ENCODE results near the gene DAPP1. TPM values are rescaled to one million over a fixed set of nuclear protein-coding genes. Genes with fewer than 3 reads are reported as not detected.

DAPP1 gene
- total and polyA plus RNA-seq, 8 donors: 0.45 to 72.4 (median 8.5) TPM

DNA sequence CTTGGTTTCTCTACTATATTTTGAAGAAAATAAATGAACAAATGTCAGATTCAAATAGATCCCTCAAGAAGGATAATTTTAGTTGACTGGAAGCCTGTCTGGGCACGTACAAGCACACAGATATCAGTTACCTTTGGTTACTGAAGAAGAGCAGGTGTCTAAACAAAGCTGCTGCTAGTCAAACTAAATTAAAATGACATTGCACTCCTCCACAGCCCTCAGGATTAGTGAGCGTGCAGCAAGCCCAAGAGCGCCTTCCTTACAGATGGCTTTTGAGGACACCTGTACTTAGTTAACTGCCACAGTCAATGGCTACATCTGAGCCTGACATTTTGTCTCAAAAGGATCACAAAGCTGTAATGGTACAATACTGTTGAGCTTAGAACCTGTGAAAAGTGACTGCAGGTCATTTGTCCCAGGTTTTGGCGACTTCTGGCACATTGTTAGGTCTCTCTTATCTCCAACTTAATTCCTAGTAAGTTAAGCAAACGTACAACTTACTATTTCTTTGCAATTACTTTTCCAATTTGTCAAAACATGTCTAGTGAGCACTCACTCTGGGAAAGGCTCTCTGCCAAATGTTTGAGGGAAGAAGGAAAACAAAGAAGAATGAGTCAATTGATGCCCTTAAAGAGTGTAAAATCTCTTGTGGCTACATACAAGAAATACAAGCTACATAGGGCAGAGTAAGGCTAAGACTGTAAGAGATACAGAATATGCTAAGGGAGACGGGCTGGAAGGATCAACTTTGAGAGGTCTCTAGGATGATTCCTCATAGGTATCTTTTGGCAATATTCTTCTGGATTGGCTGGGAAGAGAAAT, 25.6 kb upstream of the DAPP1 start:
- Histone ChIP-seq H3K27ac (no peak overlapping the region), H3K4me1 (no peaks in the 10 kb centered on the region), H3K36me3 (no peaks in the 10 kb centered on the region), H3K4me3 (no peak overlapping the region), H3K27me3 (no peaks in the 10 kb centered on the region), H3K9me3 (no peaks in the 10 kb centered on the region)
- DNase-seq: peak in 1 of 2 donors; percentile 26
- intact Hi-C loops (cut with DNase I; ENCODE audit: low total_unique reads): no loop called here
- 32 to 46% (median 41%) methylated on average over 6 of the region's 6 CpGs for WGBS, 5 donors
- TF ChIP-seq POLR2AphosphoS5 (IDR thresholded peaks at IDR 0.05) (no peak), EP300 (IDR thresholded peaks at IDR 0.05) (no peak), CTCF (IDR thresholded peaks at IDR 0.05) (no peak), POLR2A (IDR thresholded peaks at IDR 0.05) (no peak)

DNA sequence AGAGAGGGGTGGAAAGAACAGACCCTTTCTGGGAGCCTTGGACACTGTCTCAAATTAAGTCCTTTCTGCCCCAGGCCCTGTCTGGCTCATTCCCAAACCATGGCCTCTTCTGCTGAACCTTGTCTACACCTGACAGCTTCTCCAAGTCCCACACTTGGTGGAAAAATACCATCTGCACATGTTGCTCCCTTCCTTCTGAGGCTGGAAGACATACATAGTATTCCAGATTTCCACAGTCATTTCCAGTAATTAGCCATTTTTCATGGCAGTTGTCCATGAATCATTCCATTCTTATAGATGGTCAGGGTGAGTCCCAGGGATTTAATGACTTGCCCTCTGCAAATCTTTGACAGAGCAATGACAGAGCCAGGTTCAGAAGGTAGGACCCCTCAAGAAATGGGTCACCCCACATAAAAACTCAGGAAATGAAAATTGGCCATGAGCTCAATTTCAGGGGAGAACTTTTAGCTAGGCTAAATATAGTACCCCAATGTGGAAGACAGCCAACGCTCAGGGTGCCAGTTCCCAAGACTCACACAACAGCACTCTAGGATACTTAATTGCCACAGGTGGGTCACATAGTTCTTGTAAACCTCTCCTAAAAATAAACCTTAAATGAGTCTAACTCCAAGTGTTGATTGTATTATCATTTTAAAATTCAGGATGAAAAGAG, 16.2 kb upstream of the DAPP1 start:
- Histone ChIP-seq H3K27me3 (no peaks in the 10 kb centered on the region), H3K36me3 (no peaks in the 10 kb centered on the region), H3K9me3 (no peaks in the 10 kb centered on the region), H3K4me3 (no peak overlapping the region), H3K27ac (no peak overlapping the region), H3K4me1 (peaks cover 0 to 3% (median 0%) of the 10 kb centered on the region in 4 donors)
- 71 to 95% (median 85%) methylated on average over 1 of the region's 1 CpG for WGBS, 5 donors
- no peak for TF ChIP-seq POLR2AphosphoS5 (IDR thresholded peaks at IDR 0.05)
- no peak for TF ChIP-seq POLR2A (IDR thresholded peaks at IDR 0.05)
- no peak for TF ChIP-seq CTCF (IDR thresholded peaks at IDR 0.05)
- TF ChIP-seq EP300 (IDR thresholded peaks at IDR 0.05): no peak
- intact Hi-C loops (cut with DNase I; ENCODE audit: low total_unique reads): no loop called here
- DNase-seq: no peak

DNA sequence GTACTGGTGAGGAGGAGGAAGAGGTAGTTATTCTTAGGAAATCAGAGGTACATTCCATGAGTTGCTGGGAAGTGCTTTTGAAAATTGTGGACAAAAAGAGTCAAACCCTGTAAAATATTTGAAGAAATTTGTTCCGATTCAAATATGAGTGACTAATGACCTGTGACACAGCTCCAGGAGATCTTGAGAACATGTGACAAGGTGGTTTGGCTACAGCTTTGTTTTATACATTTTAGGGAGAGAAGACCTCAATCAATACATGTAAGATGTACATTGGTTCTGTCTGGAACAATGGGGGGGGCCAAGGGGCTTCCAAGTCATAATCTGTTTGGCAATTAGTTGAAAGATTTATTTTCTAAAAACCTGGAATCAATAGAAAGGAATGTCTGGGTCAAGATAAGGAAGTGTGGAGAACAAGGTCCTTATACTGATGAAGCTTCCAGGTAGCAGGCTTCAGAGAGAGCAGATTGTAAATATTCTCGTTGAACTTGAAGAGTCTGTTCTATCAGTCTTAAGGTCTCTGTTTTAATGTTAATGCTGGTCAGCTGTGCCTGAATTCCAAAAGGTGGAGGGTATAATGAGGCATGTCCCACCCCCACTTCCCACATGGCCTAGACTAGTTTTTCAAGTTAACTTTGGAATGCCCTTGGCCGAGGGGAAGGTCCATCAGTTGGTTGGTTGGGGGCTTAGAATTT, 15.5 kb upstream of the DAPP1 start:
- Histone ChIP-seq H3K4me3 (no peak overlapping the region), H3K36me3 (no peaks in the 10 kb centered on the region), H3K27me3 (no peaks in the 10 kb centered on the region), H3K9me3 (no peaks in the 10 kb centered on the region), H3K4me1 (peaks cover 0 to 3% (median 0%) of the 10 kb centered on the region in 4 donors), H3K27ac (no peak overlapping the region)
- 66 to 80% (median 73%) methylated on average over 3 of the region's 3 CpGs for WGBS, 5 donors
- intact Hi-C loops (cut with DNase I; ENCODE audit: low total_unique reads): no loop called here
- DNase-seq: no peak
- TF ChIP-seq POLR2AphosphoS5 (IDR thresholded peaks at IDR 0.05): no peak
- no peak for TF ChIP-seq EP300 (IDR thresholded peaks at IDR 0.05)

- intact Hi-C loops (cut with DNase I; ENCODE audit: low total_unique reads): no loop called here
- TF ChIP-seq CTCF (IDR thresholded peaks at IDR 0.05) (no peak), POLR2A (IDR thresholded peaks at IDR 0.05) (no peak), POLR2AphosphoS5 (IDR thresholded peaks at IDR 0.05) (no peak), EP300 (IDR thresholded peaks at IDR 0.05) (no peak)
- DNase-seq: no peak
- Histone ChIP-seq H3K27me3 (no peaks in the 10 kb centered on the region), H3K27ac (no peak overlapping the region), H3K4me1 (peaks cover 0 to 9% (median 2%) of the 10 kb centered on the region in 4 donors), H3K4me3 (no peak overlapping the region), H3K9me3 (no peaks in the 10 kb centered on the region), H3K36me3 (no peaks in the 10 kb centered on the region)
- WGBS, 5 donors: 54 to 62% (median 58%) methylated on average over 4 of the region's 4 CpGs
These were observed 13.0 kb upstream of the DAPP1 start for GRCh38 chr4:99803566-99804101.
